MM.1S (cell line): ENCODE results near the gene AK4.

Experiments
- DNase-seq: peaks from one replicate; pipeline ENCODE4 v3.0.0-alpha.2; 2015
- H2AFZ ChIP-seq: fragments of 300-600 bp; sonication (generic); 2 replicates; pipeline ENCODE4 v1.6.0; 2016; ENCODE audit warnings: antibody characterized with exemption, low read length
- H3F3A ChIP-seq: fragments of 300-600 bp; sonication (generic); 2 replicates; pipeline ENCODE4 v1.6.1; 2016; ENCODE audit warnings: mild to moderate bottlenecking, antibody characterized with exemption, low read length, moderate library complexity, mixed read lengths; ENCODE audit not compliant: insufficient read depth
- H3K27ac ChIP-seq: fragments of 300-600 bp; sonication (generic); 2 replicates; pipeline ENCODE4 v1.5.1; 2016; ENCODE audit warnings: mild to moderate bottlenecking, low read length
- H3K27me3 ChIP-seq: fragments of 300-600 bp; sonication (generic); replicated peaks from 2 replicates; pipeline ENCODE4 v1.6.0; 2016; ENCODE audit warnings: low read length; ENCODE audit not compliant: insufficient read depth
- H3K36me3 ChIP-seq: fragments of 300-600 bp; sonication (generic); replicated peaks from 2 replicates; pipeline ENCODE4 v1.6.1; 2016; ENCODE audit warnings: mild to moderate bottlenecking, low read length, mixed read lengths; ENCODE audit not compliant: insufficient read depth
- H3K4me1 ChIP-seq: fragments of 300-600 bp; sonication (generic); 2 replicates; pipeline ENCODE4 v1.6.1; 2016; ENCODE audit warnings: low read length, mixed read lengths
- H3K4me2 ChIP-seq: fragments of 300-600 bp; sonication (generic); 2 replicates; pipeline ENCODE4 v1.6.0; 2016; ENCODE audit warnings: low read depth, low read length
- H3K4me3 ChIP-seq: fragments of 300-600 bp; sonication (generic); 2 replicates; pipeline ENCODE4 v1.5.1; 2016; ENCODE audit warnings: low read length, mixed read lengths
- H3K79me2 ChIP-seq: fragments of 300-600 bp; sonication (generic); 2 replicates; pipeline ENCODE4 v1.6.1; 2016; ENCODE audit warnings: mixed run types, low read length, mixed read lengths
- H3K9ac ChIP-seq: fragments of 300-600 bp; sonication (generic); 2 replicates; pipeline ENCODE4 v1.6.1; 2016; ENCODE audit warnings: low read length, mixed read lengths
- H3K9me2 ChIP-seq: fragments of 300-600 bp; sonication (generic); replicated peaks from 2 replicates; pipeline ENCODE4 v1.6.1; 2016; ENCODE audit warnings: mild to moderate bottlenecking, low read length, mixed read lengths; ENCODE audit not compliant: insufficient read depth
- H3K9me3 ChIP-seq: fragments of 300-600 bp; sonication (generic); replicated peaks from 2 replicates; pipeline ENCODE4 v1.6.1; 2016; ENCODE audit warnings: mild to moderate bottlenecking, low read length, mixed read lengths; ENCODE audit not compliant: insufficient read depth
- H4K20me1 ChIP-seq: fragments of 300-600 bp; sonication (generic); 2 replicates; pipeline ENCODE4 v1.6.1; 2016; ENCODE audit warnings: mild to moderate bottlenecking, low read length, moderate library complexity, mixed read lengths; ENCODE audit not compliant: insufficient read depth
- EZH2 ChIP-seq: fragments of 300-600 bp; sonication (generic); optimal IDR thresholded peaks from 2 replicates; pipeline ENCODE3; 2017; ENCODE audit warnings: low read depth, mild to moderate bottlenecking, antibody characterized with exemption, low read length, mixed read lengths
- EZH2phosphoT487 ChIP-seq: fragments of 300-600 bp; sonication (generic); IDR thresholded peaks from 2 replicates; pipeline ENCODE4 v1.6.1; 2018; ENCODE audit warnings: antibody characterized with exemption, low read length
- TF ChIP-seq, protein P1 (sequence below): fragments of 300-600 bp; sonication (generic); IDR thresholded peaks from 2 replicates; pipeline ENCODE4 v1.5.1; 2016; ENCODE audit warnings: antibody characterized with exemption, low read length, mixed read lengths

Gene AK4

DNA sequence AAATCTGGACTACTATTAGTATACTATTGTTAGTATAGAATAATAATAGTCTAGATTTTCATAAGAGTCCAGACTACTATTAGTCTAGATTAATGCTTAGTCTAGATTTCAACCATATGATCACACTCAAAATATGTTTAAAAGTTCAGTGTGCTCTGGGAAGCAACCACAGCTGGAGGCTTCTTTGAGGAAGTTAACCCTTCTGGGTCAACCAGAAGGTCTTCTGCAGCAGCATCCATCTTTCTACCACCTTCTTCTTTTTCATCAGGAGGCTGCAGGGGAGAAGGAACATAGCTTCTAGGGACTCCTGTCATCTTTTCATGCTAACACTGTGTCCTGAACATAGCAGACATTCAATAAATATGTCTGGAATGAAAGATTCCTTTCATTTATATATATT is 110.1 kb downstream of the AK4 start:
- Histone ChIP-seq H3K9me3 (no peaks in the 10 kb centered on the region), H4K20me1 (no peaks in the 10 kb centered on the region), H3K79me2 (no peaks in the 10 kb centered on the region), H3K4me2 (no peak overlapping the region), H3K27me3 (no peaks in the 10 kb centered on the region), H3F3A (peaks cover 7% of the 10 kb centered on the region), H3K36me3 (no peaks in the 10 kb centered on the region), H3K4me3 (no peak overlapping the region), H2AFZ (no peak overlapping the region), H3K9ac (no peak overlapping the region), H3K4me1 (peaks cover 22% of the 10 kb centered on the region), H3K9me2 (no peaks in the 10 kb centered on the region), H3K27ac (no peak overlapping the region)
- DNase-seq = no peak
- TF ChIP-seq EZH2 (no peak), EZH2phosphoT487 (no peak)
- TF ChIP-seq, protein P1, sequence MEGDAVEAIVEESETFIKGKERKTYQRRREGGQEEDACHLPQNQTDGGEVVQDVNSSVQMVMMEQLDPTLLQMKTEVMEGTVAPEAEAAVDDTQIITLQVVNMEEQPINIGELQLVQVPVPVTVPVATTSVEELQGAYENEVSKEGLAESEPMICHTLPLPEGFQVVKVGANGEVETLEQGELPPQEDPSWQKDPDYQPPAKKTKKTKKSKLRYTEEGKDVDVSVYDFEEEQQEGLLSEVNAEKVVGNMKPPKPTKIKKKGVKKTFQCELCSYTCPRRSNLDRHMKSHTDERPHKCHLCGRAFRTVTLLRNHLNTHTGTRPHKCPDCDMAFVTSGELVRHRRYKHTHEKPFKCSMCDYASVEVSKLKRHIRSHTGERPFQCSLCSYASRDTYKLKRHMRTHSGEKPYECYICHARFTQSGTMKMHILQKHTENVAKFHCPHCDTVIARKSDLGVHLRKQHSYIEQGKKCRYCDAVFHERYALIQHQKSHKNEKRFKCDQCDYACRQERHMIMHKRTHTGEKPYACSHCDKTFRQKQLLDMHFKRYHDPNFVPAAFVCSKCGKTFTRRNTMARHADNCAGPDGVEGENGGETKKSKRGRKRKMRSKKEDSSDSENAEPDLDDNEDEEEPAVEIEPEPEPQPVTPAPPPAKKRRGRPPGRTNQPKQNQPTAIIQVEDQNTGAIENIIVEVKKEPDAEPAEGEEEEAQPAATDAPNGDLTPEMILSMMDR = no peak

- Histone ChIP-seq H3K9me3 (no peaks in the 10 kb centered on the region), H3K79me2 (no peaks in the 10 kb centered on the region), H2AFZ (no peak overlapping the region), H4K20me1 (no peaks in the 10 kb centered on the region), H3K9me2 (no peaks in the 10 kb centered on the region), H3K27ac (no peak overlapping the region), H3K4me3 (no peak overlapping the region), H3K9ac (no peak overlapping the region), H3K36me3 (no peaks in the 10 kb centered on the region), H3K4me2 (peak overlapping the region; percentile 34; the same call in 1 of the 2 replicates), H3K4me1 (peaks cover 19% of the 10 kb centered on the region), H3F3A (peaks cover 7% of the 10 kb centered on the region), H3K27me3 (no peaks in the 10 kb centered on the region)
- DNase-seq = no peak
- TF ChIP-seq EZH2phosphoT487 = no peak
- TF ChIP-seq, protein P1 = no peak
- TF ChIP-seq EZH2 = no peak
Observed at GRCh38 chr1:65259816-65260215, 111.8 kb downstream of the AK4 start.

DNA sequence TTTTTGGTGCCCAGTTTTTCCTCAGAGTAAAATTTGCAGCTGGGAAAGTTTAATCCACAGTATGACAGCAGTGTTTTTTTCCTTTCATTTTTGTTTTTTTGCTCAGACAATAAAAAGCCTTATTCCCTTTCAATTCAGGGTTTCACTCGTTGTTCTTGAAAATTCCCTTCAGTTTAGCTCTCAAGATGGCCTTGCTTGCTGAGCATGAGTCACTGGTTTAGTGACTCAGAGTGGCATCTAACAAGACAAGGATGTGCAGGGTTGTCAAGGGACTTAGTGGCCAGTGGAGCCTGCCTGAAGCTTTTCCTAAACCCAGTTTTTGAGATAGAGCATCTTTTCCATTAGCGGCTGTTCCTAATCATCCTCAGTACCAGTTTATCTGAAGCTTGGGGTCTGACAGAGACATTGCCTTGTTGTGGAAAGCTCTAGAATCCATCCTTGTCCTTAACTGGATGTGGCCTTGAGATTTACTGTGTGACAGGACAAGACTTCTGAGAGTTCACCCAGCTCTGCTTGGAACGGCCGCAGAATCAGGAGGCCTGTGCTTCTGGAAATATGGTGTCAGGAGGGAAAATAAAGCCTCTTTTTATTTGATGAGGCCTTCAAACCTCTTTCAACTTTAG is 113.0 kb downstream of the AK4 start:
- H3K9me2 ChIP-seq = no peaks in the 10 kb centered on the region
- no peak overlapping the region for H3K9ac ChIP-seq
- no peaks in the 10 kb centered on the region for H4K20me1 ChIP-seq
- peak overlapping the region; percentile 34; the same call in 1 of the 2 replicates for H3K4me2 ChIP-seq
- peaks cover 13% of the 10 kb centered on the region; the same call in 1 of the 2 replicates for H3K4me1 ChIP-seq
- H2AFZ ChIP-seq = no peak overlapping the region
- H3F3A ChIP-seq = peaks cover 7% of the 10 kb centered on the region
- H3K4me3 ChIP-seq = no peak overlapping the region
- H3K36me3 ChIP-seq = no peaks in the 10 kb centered on the region
- no peak for TF ChIP-seq EZH2
- H3K9me3 ChIP-seq = no peaks in the 10 kb centered on the region
- DNase-seq = peak; percentile 13
- no peaks in the 10 kb centered on the region for H3K79me2 ChIP-seq
- H3K27ac ChIP-seq = no peak overlapping the region
- H3K27me3 ChIP-seq = no peaks in the 10 kb centered on the region

GRCh38 chr1:65263286-65263685 is 115.3 kb downstream of the AK4 start:
- Histone ChIP-seq H2AFZ (no peak overlapping the region), H3K27me3 (no peaks in the 10 kb centered on the region), H3K79me2 (no peaks in the 10 kb centered on the region), H3K9me2 (no peaks in the 10 kb centered on the region), H3F3A (peaks cover 7% of the 10 kb centered on the region), H3K9ac (no peak overlapping the region), H3K4me1 (peaks cover 13% of the 10 kb centered on the region; the same call in 1 of the 2 replicates), H3K4me3 (no peak overlapping the region), H3K36me3 (no peaks in the 10 kb centered on the region), H3K4me2 (no peak overlapping the region), H3K9me3 (no peaks in the 10 kb centered on the region), H3K27ac (no peak overlapping the region), H4K20me1 (no peaks in the 10 kb centered on the region)
- no peak for DNase-seq
- TF ChIP-seq, protein P1 = no peak
- no peak for TF ChIP-seq EZH2
- no peak for TF ChIP-seq EZH2phosphoT487
